Endothelial cell (in vitro differentiated cells): ENCODE measurements around the gene ATP10A. TPM values are rescaled to one million over a fixed set of nuclear protein-coding genes. Genes with fewer than 3 reads are reported as not detected.

Experiments
- DNase-seq: peaks from one replicate; pipeline ENCODE4 v3.0.0; 2021; ENCODE audit warnings: low spot score
- H3K27ac Mint-ChIP-seq: one replicate; pipeline ENCODE4 v1.8.0; 2021; ENCODE audit warnings: mixed read lengths, inconsistent platforms; ENCODE audit not compliant: unreplicated experiment
- H3K27me3 Mint-ChIP-seq: one replicate; pipeline ENCODE4 v1.8.0; 2021; ENCODE audit warnings: mild to moderate bottlenecking, moderate library complexity, mixed read lengths, inconsistent platforms; ENCODE audit not compliant: unreplicated experiment
- H3K36me3 Mint-ChIP-seq: one replicate; pipeline ENCODE4 v1.8.0; 2021; ENCODE audit warnings: mild to moderate bottlenecking, low read depth, mixed read lengths, inconsistent platforms; ENCODE audit not compliant: unreplicated experiment
- H3K4me1 Mint-ChIP-seq: one replicate; pipeline ENCODE4 v1.8.0; 2021; ENCODE audit warnings: mild to moderate bottlenecking, mixed read lengths, inconsistent platforms; ENCODE audit not compliant: unreplicated experiment
- H3K4me3 Mint-ChIP-seq: one replicate; pipeline ENCODE4 v1.8.0; 2021; ENCODE audit warnings: mild to moderate bottlenecking, mixed read lengths, inconsistent platforms; ENCODE audit not compliant: unreplicated experiment
- H3K9me3 Mint-ChIP-seq: one replicate; pipeline ENCODE4 v1.8.0; 2021; ENCODE audit warnings: mixed read lengths, inconsistent platforms; ENCODE audit not compliant: unreplicated experiment
- CTCF ChIP-seq: fragments of 200-600 bp; sonication (generic); IDR thresholded peaks from one replicate; pipeline ENCODE4 v1.5.0; 2021; ENCODE audit warnings: antibody characterized with exemption; ENCODE audit not compliant: unreplicated experiment
- total RNA-seq: library from RNA; stranded (reverse); fragmentation: NEBNext Ultra II Directional; extraction: Animal tissue kit (Norgen Biotek cat#: 25700); gene quantifications from one replicate; pipeline ENCODE4 v1.2.1, GENCODE V29; 2021; ENCODE audit not compliant: unreplicated experiment

Gene ATP10A
- total RNA-seq, 1 donor from 2014 or later, result 0.13 TPM

GRCh38 chr15:25740383-25741255 is 122.5 kb downstream of the ATP10A start:
- Mint-ChIP-seq H3K4me1 (no peaks in the 10 kb centered on the region), H3K27ac (no peak overlapping the region), H3K4me3 (no peak overlapping the region), H3K9me3 (no peaks in the 10 kb centered on the region), H3K36me3 (no peaks in the 10 kb centered on the region), H3K27me3 (no peaks in the 10 kb centered on the region)
- no peak for DNase-seq
- no peak for TF ChIP-seq CTCF

- no peaks in the 10 kb centered on the region for H3K27me3 Mint-ChIP-seq
- H3K9me3 Mint-ChIP-seq, result no peaks in the 10 kb centered on the region
- no peaks in the 10 kb centered on the region for H3K36me3 Mint-ChIP-seq
- TF ChIP-seq CTCF, result no peak
- H3K4me3 Mint-ChIP-seq, result no peak overlapping the region
- no peaks in the 10 kb centered on the region for H3K4me1 Mint-ChIP-seq
- DNase-seq, result peak; percentile 34
- H3K27ac Mint-ChIP-seq, result no peak overlapping the region
Observed at GRCh38 chr15:25739687-25740121, 123.4 kb downstream of the ATP10A start.

GRCh38 chr15:25738171-25738965 is 124.8 kb downstream of the ATP10A start:
- DNase-seq, result no peak
- Mint-ChIP-seq H3K27ac (no peak overlapping the region), H3K4me3 (no peak overlapping the region), H3K27me3 (no peaks in the 10 kb centered on the region), H3K9me3 (no peaks in the 10 kb centered on the region), H3K4me1 (no peaks in the 10 kb centered on the region), H3K36me3 (no peaks in the 10 kb centered on the region)
- no peak for TF ChIP-seq CTCF

GRCh38 chr15:25737218-25737643 is 125.9 kb downstream of the ATP10A start:
- no peaks in the 10 kb centered on the region for H3K36me3 Mint-ChIP-seq
- H3K9me3 Mint-ChIP-seq, result no peaks in the 10 kb centered on the region
- H3K4me1 Mint-ChIP-seq, result no peaks in the 10 kb centered on the region
- TF ChIP-seq CTCF, result no peak
- no peaks in the 10 kb centered on the region for H3K27me3 Mint-ChIP-seq
- no peak overlapping the region for H3K27ac Mint-ChIP-seq
- H3K4me3 Mint-ChIP-seq, result no peak overlapping the region
- DNase-seq, result no peak
